ENCODE data around the gene JDP2. TPM values are rescaled to one million over a fixed set of nuclear protein-coding genes. Genes with fewer than 3 reads are reported as not detected.

JDP2 gene
- total RNA-seq, 2 donors from 2014 or later = 0.86 to 1.4 TPM

- Mint-ChIP-seq H3K36me3 (ENCODE audit: low read depth) (peaks cover 5% of the 10 kb centered on the region), H3K27me3 (peaks cover 12% of the 10 kb centered on the region), H3K4me1 (peaks cover 10% of the 10 kb centered on the region), H3K27ac (no peak overlapping the region), H3K4me3 (no peak overlapping the region)
- no peaks in the 10 kb centered on the region for H3K9me3 ChIP-seq (ENCODE audit: control insufficient read depth, low read length, poor library complexity, severe bottlenecking)
- DNase-seq (no peak), ATAC-seq (no peak)
Observed at GRCh38 chr14:75494896-75495295, 67.1 kb downstream of the JDP2 start.

DNA sequence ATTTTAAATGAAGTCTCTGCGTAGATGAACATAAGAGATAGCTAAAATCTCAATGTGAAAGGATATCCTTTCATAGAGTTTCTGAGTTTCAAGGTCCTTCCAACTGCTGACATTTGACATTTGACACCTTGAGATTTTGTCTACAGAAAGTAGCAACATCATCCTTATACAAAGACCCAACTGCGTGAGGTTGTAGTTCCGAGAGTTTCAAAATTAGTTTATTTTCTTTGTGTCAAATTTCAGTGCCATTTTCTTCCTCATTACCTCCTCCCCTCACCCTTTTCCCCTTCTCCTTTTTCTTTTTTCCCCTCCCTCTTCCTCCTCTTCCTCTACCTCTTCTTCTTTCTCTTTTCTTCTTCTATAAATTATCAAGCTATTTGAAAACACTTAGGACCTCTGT, 67.6 kb downstream of the JDP2 start:
- no peak overlapping the region for H3K27ac Mint-ChIP-seq

GRCh38 chr14:75495882-75496281, 68.1 kb downstream of the JDP2 start:
- peaks cover 5% of the 10 kb centered on the region for H3K36me3 Mint-ChIP-seq (ENCODE audit: low read depth)
- H3K9me3 ChIP-seq (ENCODE audit: control insufficient read depth, low read length, poor library complexity, severe bottlenecking) = no peaks in the 10 kb centered on the region
- no peak overlapping the region for H3K27ac Mint-ChIP-seq
- H3K4me3 Mint-ChIP-seq = no peak overlapping the region
- no peak for DNase-seq
- no peak for ATAC-seq
- H3K27me3 Mint-ChIP-seq = peaks cover 12% of the 10 kb centered on the region
- H3K4me1 Mint-ChIP-seq = peaks cover 10% of the 10 kb centered on the region

More for the DNA sequence above, 67.6 kb downstream of the JDP2 start:
- Mint-ChIP-seq H3K4me3 (no peak overlapping the region), H3K4me1 (peaks cover 10% of the 10 kb centered on the region), H3K36me3 (ENCODE audit: low read depth) (peaks cover 5% of the 10 kb centered on the region), H3K27me3 (peaks cover 12% of the 10 kb centered on the region)
- DNase-seq (no peak), ATAC-seq (no peak)
- no peaks in the 10 kb centered on the region for H3K9me3 ChIP-seq (ENCODE audit: control insufficient read depth, low read length, poor library complexity, severe bottlenecking)

DNA sequence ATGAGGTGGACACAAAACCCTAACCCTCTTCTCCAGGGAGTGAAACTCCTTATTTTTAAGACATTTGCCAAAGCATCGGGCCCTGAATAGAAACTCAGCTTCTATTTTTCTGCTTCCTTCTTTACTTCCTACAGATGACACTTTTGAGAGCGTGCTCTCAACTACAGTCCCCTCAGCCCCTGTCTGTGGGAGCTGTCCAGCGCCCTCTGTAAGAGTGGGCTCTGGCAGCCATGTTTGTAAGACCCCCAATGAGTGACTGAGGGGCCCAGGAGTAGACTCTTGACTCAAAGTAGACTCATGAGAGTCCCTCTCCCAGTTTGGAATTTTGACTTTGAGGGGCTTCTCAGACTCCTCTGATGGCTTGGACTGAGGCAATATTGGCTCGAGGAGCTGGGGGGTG, 68.9 kb downstream of the JDP2 start:
- no peaks in the 10 kb centered on the region for H3K9me3 ChIP-seq (ENCODE audit: control insufficient read depth, low read length, poor library complexity, severe bottlenecking)
- ATAC-seq (no peak), DNase-seq (no peak)
- Mint-ChIP-seq H3K27me3 (peaks cover 12% of the 10 kb centered on the region), H3K27ac (peak overlapping the region; percentile 57), H3K36me3 (ENCODE audit: low read depth) (peaks cover 5% of the 10 kb centered on the region), H3K4me1 (peaks cover 10% of the 10 kb centered on the region), H3K4me3 (no peak overlapping the region)

DNA sequence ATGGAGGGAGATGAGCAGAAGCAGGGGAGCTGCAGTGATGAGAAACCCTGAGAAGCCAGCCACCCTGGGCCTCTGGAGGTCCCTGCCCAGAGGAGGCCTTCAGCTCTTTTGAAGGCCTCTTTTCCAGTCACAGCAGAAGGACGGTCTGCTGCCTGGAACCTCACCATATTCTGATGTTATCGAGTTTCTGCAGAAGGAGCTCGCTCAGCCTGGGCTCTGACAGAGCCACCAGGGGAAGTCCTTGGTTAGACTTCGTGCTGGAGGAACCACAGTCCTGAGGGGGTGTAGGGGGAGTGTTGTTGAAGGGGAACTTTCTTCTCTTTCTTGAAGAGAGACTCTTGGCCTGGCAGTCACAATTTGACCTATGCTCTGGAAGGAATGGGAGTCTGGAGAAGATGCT, 69.4 kb downstream of the JDP2 start:
- H3K36me3 Mint-ChIP-seq (ENCODE audit: low read depth) = peaks cover 5% of the 10 kb centered on the region
- peak; percentile 64 for ATAC-seq
- peaks cover 12% of the 10 kb centered on the region for H3K27me3 Mint-ChIP-seq
- peaks cover 10% of the 10 kb centered on the region for H3K4me1 Mint-ChIP-seq
- DNase-seq = no peak
- H3K27ac Mint-ChIP-seq = peak overlapping the region; percentile 57
- H3K4me3 Mint-ChIP-seq = no peak overlapping the region
- H3K9me3 ChIP-seq (ENCODE audit: control insufficient read depth, low read length, poor library complexity, severe bottlenecking) = no peaks in the 10 kb centered on the region

DNA sequence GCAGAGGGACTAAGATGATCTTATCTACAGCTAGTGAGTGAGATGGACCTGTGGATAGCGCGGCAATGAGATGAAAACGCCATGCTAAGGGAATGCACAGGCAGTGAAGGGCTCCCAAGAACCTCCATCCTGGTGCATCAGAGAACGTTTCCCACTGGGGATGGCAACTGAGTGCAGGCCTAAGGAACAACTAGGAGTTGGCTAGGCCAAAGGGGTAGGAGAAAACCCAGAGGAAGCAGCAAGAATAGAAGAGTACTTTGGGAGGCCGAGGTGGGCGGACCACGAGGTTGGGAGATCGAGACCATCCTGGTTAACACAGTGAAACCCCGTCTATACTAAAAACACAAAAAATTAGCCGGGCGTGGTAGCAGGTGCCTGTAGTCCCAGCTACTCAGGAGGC, 69.9 kb downstream of the JDP2 start:
- no peak overlapping the region for H3K4me3 Mint-ChIP-seq

GRCh38 chr14:75499084-75499875, 71.5 kb downstream of the JDP2 start:
- Mint-ChIP-seq H3K36me3 (ENCODE audit: low read depth) (peaks cover 7% of the 10 kb centered on the region), H3K27ac (no peak overlapping the region), H3K27me3 (peaks cover 12% of the 10 kb centered on the region), H3K4me1 (peaks cover 9% of the 10 kb centered on the region), H3K4me3 (no peak overlapping the region)
- ATAC-seq = no peak
- no peaks in the 10 kb centered on the region for H3K9me3 ChIP-seq (ENCODE audit: control insufficient read depth, low read length, poor library complexity, severe bottlenecking)
- no peak for DNase-seq

More for the DNA sequence above, 69.9 kb downstream of the JDP2 start:
- DNase-seq = no peak
- H3K27ac Mint-ChIP-seq = peak overlapping the region; percentile 57
- peaks cover 10% of the 10 kb centered on the region for H3K4me1 Mint-ChIP-seq
- no peaks in the 10 kb centered on the region for H3K9me3 ChIP-seq (ENCODE audit: control insufficient read depth, low read length, poor library complexity, severe bottlenecking)
- H3K27me3 Mint-ChIP-seq = peaks cover 12% of the 10 kb centered on the region
- peaks cover 5% of the 10 kb centered on the region for H3K36me3 Mint-ChIP-seq (ENCODE audit: low read depth)
- ATAC-seq = no peak

DNA sequence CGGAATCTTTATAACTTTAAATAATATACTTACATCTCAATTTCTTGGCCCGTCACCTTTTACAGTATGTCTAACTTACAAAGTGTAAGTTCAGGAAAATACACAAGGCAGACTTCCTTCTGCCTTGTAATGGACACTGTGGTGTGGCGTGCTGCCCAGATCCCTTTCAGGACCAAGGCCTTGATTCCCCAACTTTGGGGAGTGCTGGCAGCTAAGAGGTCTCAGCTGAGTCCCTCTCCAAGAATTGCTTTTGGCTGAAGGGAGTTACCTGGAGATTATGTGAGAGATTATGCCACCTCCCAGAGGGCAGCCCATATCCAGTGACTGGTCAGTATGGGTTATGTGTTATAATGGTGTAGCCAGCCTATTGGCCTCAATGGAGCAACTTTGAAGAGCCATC, 73.3 kb downstream of the JDP2 start:
- no peak for DNase-seq
- peaks cover 12% of the 10 kb centered on the region for H3K27me3 Mint-ChIP-seq
- no peak overlapping the region for H3K4me3 Mint-ChIP-seq

GRCh38 chr14:75504411-75504810, 76.6 kb downstream of the JDP2 start:
- H3K27ac Mint-ChIP-seq = no peak overlapping the region
- ATAC-seq (no peak), DNase-seq (no peak)
- no peaks in the 10 kb centered on the region for H3K4me1 Mint-ChIP-seq
- H3K9me3 ChIP-seq (ENCODE audit: control insufficient read depth, low read length, poor library complexity, severe bottlenecking) = no peaks in the 10 kb centered on the region
- H3K4me3 Mint-ChIP-seq = no peak overlapping the region
- H3K36me3 Mint-ChIP-seq (ENCODE audit: low read depth) = peaks cover 2% of the 10 kb centered on the region
- H3K27me3 Mint-ChIP-seq = no peaks in the 10 kb centered on the region

More for the DNA sequence above, 73.3 kb downstream of the JDP2 start:
- Mint-ChIP-seq H3K36me3 (ENCODE audit: low read depth) (peaks cover 7% of the 10 kb centered on the region), H3K4me1 (peaks cover 9% of the 10 kb centered on the region), H3K27ac (no peak overlapping the region)
- no peaks in the 10 kb centered on the region for H3K9me3 ChIP-seq (ENCODE audit: control insufficient read depth, low read length, poor library complexity, severe bottlenecking)
- no peak for ATAC-seq

- ATAC-seq = no peak
- DNase-seq = no peak
- H3K4me3 Mint-ChIP-seq = no peak overlapping the region
- H3K36me3 Mint-ChIP-seq (ENCODE audit: low read depth) = peaks cover 2% of the 10 kb centered on the region
- no peaks in the 10 kb centered on the region for H3K4me1 Mint-ChIP-seq
- no peaks in the 10 kb centered on the region for H3K9me3 ChIP-seq (ENCODE audit: control insufficient read depth, low read length, poor library complexity, severe bottlenecking)
- no peaks in the 10 kb centered on the region for H3K27me3 Mint-ChIP-seq
- no peak overlapping the region for H3K27ac Mint-ChIP-seq
Observed at GRCh38 chr14:75506930-75507329, 79.1 kb downstream of the JDP2 start.

DNA sequence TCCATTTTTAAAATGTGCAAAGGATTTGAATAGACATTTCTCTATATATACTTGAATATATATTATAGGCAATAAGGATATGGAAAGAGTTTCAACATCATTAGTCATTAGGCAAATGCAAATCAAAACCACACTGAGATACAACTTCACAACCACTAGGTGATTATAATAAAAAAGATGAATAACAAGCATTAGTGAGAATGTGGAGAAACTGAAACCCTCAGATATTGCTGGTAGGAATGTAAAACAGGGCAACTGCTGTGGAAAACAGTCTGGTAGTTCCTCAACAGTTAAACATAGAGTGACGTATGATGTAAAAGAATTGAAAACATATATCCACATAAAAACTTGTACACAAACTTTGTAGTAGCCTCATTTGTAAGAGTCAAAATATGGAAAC, 82.7 kb downstream of the JDP2 start:
- H3K4me1 Mint-ChIP-seq = peaks cover 11% of the 10 kb centered on the region
- H3K9me3 ChIP-seq (ENCODE audit: control insufficient read depth, low read length, poor library complexity, severe bottlenecking) = no peaks in the 10 kb centered on the region
- H3K27ac Mint-ChIP-seq = no peak overlapping the region
- no peaks in the 10 kb centered on the region for H3K27me3 Mint-ChIP-seq
- DNase-seq = no peak
- no peak for ATAC-seq
- H3K36me3 Mint-ChIP-seq (ENCODE audit: low read depth) = no peaks in the 10 kb centered on the region
- H3K4me3 Mint-ChIP-seq = no peak overlapping the region

DNA sequence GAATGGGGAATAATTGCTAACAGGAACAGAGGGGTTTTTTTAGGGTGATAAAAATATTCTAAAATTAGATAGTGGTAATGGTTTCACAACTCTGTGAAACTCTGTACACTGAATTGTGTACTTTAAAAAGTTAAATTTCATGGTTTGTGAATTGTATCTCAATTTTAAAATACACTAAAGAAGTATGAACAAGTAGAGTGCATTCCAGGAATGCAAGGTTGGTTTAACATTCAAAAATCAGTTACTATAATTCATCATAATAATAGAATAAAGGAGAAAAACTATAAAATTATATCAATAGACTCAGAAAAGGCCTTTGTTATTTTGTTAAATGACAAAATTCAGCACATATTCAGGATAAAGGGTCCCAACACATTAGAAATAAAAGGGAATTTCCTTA, 83.4 kb downstream of the JDP2 start:
- Mint-ChIP-seq H3K27me3 (no peaks in the 10 kb centered on the region), H3K27ac (no peak overlapping the region), H3K4me1 (peaks cover 17% of the 10 kb centered on the region), H3K36me3 (ENCODE audit: low read depth) (no peaks in the 10 kb centered on the region), H3K4me3 (no peak overlapping the region)
- no peaks in the 10 kb centered on the region for H3K9me3 ChIP-seq (ENCODE audit: control insufficient read depth, low read length, poor library complexity, severe bottlenecking)
- no peak for ATAC-seq
- DNase-seq = no peak

DNA sequence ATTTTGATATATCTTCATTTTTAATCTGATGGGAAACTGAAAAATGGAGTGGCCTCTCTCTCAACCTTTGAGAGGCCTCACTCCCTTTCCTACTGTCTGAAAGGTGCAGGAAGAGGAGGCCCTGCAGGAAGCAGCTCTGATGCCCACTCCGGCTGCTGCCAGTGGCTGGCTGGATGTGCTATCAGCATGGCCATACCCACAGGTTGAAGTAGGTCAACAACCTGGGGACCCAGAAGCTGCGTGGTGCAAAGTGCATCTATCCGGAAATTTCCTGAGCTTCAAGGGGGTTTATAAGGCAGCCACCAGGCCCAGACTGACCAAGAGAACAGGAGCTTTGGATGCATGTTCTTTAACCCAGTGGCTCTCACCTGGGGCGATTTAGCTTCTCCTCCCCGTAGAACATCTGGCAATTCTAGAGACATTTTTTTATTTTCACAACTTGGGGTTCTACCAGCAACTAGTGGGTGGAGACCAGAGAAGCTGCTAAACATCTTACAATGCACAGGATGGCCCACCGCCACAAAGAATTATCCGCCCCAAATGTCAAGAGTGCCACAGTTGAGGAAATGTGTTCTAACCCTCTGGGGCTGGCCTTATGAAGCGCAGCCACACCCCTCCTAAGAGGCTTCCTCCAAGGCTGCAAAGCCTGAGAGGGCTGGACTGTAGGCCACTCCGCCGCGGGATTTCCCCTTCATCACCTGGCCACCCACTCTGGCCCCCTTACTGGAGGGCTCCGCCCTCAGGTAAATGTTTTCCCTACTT, 86.3 kb downstream of the JDP2 start:
- no peaks in the 10 kb centered on the region for H3K9me3 ChIP-seq (ENCODE audit: control insufficient read depth, low read length, poor library complexity, severe bottlenecking)
- H3K4me1 Mint-ChIP-seq = peaks cover 23% of the 10 kb centered on the region
- H3K27ac Mint-ChIP-seq = peak overlapping the region; percentile 96
- peak; percentile 62 for ATAC-seq
- H3K27me3 Mint-ChIP-seq = no peaks in the 10 kb centered on the region
- H3K36me3 Mint-ChIP-seq (ENCODE audit: low read depth) = no peaks in the 10 kb centered on the region
- no peak for DNase-seq
- H3K4me3 Mint-ChIP-seq = peak overlapping the region; percentile 92
